ENCODE data around the gene EXOC2. TPM values are rescaled to one million over a fixed set of nuclear protein-coding genes. Genes with fewer than 3 reads are reported as not detected.

The EXOC2 gene
- total RNA-seq, 1 donor from 2014 or later: 28.5 TPM

DNA sequence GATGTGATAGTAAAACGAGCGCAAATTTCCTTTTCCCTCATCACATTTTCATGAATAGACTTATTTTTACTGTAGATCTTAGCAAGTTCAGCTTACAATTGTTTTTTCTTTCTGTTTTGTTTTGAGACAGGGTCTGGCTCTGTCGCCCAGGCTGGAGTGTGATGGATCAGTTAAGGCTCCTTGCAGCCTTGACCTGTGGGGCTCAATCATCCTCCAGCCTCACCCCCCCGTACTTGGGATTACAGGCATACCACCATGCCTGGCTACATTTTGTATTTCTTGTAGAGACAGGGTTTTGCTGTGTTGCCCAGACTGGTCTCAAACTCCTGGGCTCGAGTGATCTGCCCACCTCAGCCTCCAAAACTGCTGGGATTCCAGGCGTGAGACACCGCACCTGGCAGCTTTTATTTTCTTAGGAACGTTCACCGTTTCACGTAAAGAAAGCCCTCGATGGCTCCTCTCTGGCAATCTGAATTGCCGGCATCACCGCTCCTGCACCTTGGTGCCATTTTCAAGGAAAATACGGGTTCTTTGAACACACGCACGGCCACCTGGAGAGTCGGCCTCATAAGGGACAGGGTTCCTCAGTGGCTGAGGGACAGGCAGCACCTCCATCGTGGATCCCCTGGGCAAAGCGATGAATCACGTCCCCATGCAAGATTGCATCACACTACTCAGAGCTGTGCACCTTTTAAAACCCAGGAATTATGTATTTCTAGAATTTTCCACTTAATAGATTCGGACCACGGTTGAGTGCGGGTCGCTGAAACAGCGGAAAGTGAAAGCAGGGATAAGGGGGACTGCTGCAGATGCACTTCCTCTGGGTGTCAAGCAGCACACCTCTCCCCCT, 222.7 kb downstream of the EXOC2 start:
- TF ChIP-seq, protein P1, sequence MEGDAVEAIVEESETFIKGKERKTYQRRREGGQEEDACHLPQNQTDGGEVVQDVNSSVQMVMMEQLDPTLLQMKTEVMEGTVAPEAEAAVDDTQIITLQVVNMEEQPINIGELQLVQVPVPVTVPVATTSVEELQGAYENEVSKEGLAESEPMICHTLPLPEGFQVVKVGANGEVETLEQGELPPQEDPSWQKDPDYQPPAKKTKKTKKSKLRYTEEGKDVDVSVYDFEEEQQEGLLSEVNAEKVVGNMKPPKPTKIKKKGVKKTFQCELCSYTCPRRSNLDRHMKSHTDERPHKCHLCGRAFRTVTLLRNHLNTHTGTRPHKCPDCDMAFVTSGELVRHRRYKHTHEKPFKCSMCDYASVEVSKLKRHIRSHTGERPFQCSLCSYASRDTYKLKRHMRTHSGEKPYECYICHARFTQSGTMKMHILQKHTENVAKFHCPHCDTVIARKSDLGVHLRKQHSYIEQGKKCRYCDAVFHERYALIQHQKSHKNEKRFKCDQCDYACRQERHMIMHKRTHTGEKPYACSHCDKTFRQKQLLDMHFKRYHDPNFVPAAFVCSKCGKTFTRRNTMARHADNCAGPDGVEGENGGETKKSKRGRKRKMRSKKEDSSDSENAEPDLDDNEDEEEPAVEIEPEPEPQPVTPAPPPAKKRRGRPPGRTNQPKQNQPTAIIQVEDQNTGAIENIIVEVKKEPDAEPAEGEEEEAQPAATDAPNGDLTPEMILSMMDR (IDR thresholded peaks at IDR 0.05): no peak
- DNase-seq (no peak), ATAC-seq (no peak)
- H3K27ac ChIP-seq: no peak overlapping the region
- H3K36me3 ChIP-seq: no peaks in the 10 kb centered on the region
- peaks cover 4% of the 10 kb centered on the region for H3K27me3 ChIP-seq (ENCODE audit: low read depth)
- H3K4me1 ChIP-seq: no peaks in the 10 kb centered on the region
- no peaks in the 10 kb centered on the region for H3K9me3 ChIP-seq
- intact Hi-C loops (cut with DNase I): no loop called here
- H3K4me3 ChIP-seq: no peak overlapping the region

DNA sequence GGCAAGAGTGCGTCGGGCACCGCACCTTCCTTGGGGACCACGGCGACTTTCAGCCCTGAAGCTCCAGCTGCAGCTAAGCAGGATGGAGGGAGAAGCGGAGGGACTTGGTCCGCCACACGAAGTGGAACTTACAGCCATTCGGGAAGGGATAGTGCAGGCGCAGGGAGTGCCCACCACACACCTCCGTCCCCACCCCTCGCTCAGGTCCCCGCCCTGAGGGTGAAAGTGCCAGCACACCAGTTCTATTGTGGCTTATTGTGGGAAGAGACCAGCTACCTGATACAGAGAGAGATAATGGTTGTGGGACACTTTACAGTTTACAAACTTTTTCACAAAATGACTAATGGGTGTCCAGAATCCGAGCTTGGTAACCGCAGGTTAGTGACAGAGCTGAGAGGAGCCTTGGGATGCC, 225.3 kb downstream of the EXOC2 start:
- ATAC-seq (no peak), DNase-seq (no peak)
- intact Hi-C loops (cut with DNase I): no loop called here
- TF ChIP-seq, protein P1 (IDR thresholded peaks at IDR 0.05): no peak
- no peaks in the 10 kb centered on the region for H3K9me3 ChIP-seq
- H3K27me3 ChIP-seq (ENCODE audit: low read depth): peaks cover 18% of the 10 kb centered on the region
- no peak overlapping the region for H3K4me3 ChIP-seq
- H3K36me3 ChIP-seq: no peaks in the 10 kb centered on the region
- H3K4me1 ChIP-seq: no peaks in the 10 kb centered on the region
- no peak overlapping the region for H3K27ac ChIP-seq

DNA sequence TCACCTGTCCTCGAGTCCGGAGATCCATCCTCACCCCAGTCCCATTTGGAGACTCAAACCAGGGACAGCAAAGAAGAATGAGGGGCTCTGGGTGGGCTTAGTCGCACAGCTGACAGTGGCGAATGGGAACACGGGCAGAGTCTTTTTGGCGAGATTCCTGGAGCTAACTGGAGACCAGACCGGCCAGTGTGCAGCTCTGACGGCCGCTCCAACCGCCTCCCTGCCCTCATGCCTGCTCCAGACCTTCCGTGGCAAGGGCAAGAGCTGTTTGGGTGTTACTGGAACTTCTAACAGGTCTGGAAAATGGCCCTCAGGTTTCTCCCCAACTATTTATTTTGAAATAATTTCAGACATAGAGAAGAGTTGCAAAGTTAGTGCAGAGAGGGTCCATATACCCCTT, 225.8 kb downstream of the EXOC2 start:
- DNase-seq: no peak
- intact Hi-C loops (cut with DNase I): no loop called here

DNA sequence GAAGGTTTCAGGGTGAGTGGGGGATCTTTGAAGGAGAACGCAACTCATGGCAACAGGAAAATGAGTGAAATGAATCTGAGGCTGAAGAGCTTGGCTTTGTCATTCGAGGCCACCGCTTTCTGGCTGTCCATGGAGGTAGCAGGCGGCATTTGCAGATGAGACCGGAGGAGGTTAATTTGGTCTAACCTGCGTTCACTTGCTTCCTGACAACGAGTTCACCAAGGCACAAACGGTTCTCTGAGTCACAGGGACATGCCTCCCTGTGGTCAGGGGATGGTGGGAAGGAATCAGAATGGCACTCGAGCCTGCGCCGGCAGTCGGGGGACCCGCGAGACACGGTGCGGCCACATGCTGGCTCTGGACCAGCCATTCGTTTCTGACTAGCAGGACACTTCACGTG, 226.4 kb downstream of the EXOC2 start:
- no peaks in the 10 kb centered on the region for H3K36me3 ChIP-seq
- no peak for ATAC-seq
- H3K27ac ChIP-seq: no peak overlapping the region
- TF ChIP-seq, protein P1 (IDR thresholded peaks at IDR 0.05): no peak
- H3K4me3 ChIP-seq: no peak overlapping the region
- no peak for DNase-seq
- intact Hi-C loops (cut with DNase I): no loop called here
- H3K9me3 ChIP-seq: no peaks in the 10 kb centered on the region
- peaks cover 18% of the 10 kb centered on the region for H3K27me3 ChIP-seq (ENCODE audit: low read depth)
- no peaks in the 10 kb centered on the region for H3K4me1 ChIP-seq

More for the DNA sequence above, 225.8 kb downstream of the EXOC2 start:
- Histone ChIP-seq H3K9me3 (no peaks in the 10 kb centered on the region), H3K36me3 (no peaks in the 10 kb centered on the region), H3K27ac (no peak overlapping the region), H3K4me3 (no peak overlapping the region), H3K27me3 (ENCODE audit: low read depth) (peaks cover 18% of the 10 kb centered on the region), H3K4me1 (no peaks in the 10 kb centered on the region)
- TF ChIP-seq, protein P1 (IDR thresholded peaks at IDR 0.05): no peak
- ATAC-seq: no peak

DNA sequence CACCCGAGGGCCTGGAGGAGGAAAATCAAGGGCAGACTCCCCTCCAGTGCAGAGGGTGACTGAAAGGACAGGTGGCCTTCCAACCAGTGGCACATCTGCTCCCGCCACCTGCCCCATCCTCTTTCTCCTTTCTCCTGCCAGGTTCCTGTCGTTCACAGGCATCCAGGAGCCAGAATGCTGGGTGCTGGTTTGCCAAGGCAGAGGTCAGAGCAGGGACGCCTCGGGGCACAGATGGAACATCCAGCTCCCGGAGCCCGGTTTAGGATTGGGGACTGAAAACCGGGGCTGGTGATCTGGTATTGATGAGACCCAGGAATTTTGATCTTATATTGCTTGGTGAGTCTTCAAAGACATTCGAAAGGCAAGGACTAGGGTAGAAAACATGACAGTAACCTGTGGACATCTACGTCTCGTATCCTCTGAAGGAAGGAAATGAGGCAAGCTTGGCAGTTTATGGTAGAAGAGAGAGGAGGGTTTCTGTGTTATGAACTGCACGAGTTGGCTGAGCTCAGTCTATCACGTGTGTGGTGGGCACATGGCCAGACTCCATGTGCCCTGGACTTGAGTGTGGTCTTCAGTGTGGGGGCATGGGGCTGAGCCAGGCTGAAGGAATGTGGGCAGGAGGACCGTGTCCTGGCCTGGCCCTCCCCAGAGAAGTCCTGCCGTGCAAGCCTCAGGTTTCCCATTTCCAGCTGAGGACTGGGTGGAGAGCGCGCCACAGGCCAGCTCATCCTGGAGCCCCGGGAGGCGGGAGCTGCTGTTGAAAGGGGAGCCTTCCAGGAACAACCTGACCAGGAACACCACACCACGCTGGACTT, 227.2 kb downstream of the EXOC2 start:
- Histone ChIP-seq H3K4me1 (no peaks in the 10 kb centered on the region), H3K9me3 (no peaks in the 10 kb centered on the region), H3K27ac (no peak overlapping the region), H3K36me3 (no peaks in the 10 kb centered on the region), H3K4me3 (no peak overlapping the region), H3K27me3 (ENCODE audit: low read depth) (peaks cover 18% of the 10 kb centered on the region)
- no peak for ATAC-seq
- TF ChIP-seq, protein P1 (IDR thresholded peaks at IDR 0.05): no peak
- DNase-seq: no peak
- intact Hi-C loops (cut with DNase I): no loop called here

Data from lower lobe of right lung (tissue), 2 donors.